Heart right ventricle (tissue), 16 donors: ENCODE results near the gene FEV. TPM values are rescaled to one million over a fixed set of nuclear protein-coding genes. Genes with fewer than 3 reads are reported as not detected.

ENCODE experiments used
- ATAC-seq, 8 donors: fragments of 200-7000 bp; cut with Tn5 transposase; one replicate each; pipeline ENCODE4 v1.9.1; 2020; ENCODE audit warnings: mild to moderate bottlenecking in 8 of 8, moderate library complexity in 8 of 8, moderate number of reproducible peaks in 1 of 8
- DNase-seq, 2 donors: peaks; one replicate each; pipeline ENCODE4 v3.0.0-alpha.2; 2020
- H3K27ac ChIP-seq, 10 donors: fragments of 200-600 bp; sonication (generic) in 2 of 10; one replicate each; pipeline versions ENCODE4 v1.5.0 to v1.8.0; 2020 to 2022; ENCODE audit warnings: mild to moderate bottlenecking in 3 of 10
- H3K27me3 ChIP-seq, 7 donors: fragments of 200-600 bp; one replicate each; pipeline ENCODE4 v1.8.0; 2021 to 2022; ENCODE audit warnings: mild to moderate bottlenecking in 2 of 7
- H3K36me3 ChIP-seq, 9 donors: fragments of 200-600 bp; sonication (generic) in 1 of 9; one replicate each; pipeline versions ENCODE4 v1.5.0 to v1.8.0; 2020 to 2022; ENCODE audit warnings: mild to moderate bottlenecking in 2 of 9
- H3K4me1 ChIP-seq, 9 donors: fragments of 200-600 bp; sonication (generic) in 1 of 9; one replicate each; pipeline versions ENCODE4 v1.5.0 to v1.8.0; 2020 to 2022; ENCODE audit warnings: mild to moderate bottlenecking in 4 of 9
- H3K4me3 ChIP-seq, 10 donors: fragments of 200-600 bp; sonication (generic) in 2 of 10; one replicate each; pipeline versions ENCODE4 v1.5.0 to v1.8.0; 2020 to 2022; ENCODE audit warnings: mild to moderate bottlenecking in 7 of 10, moderate library complexity in 2 of 10
- H3K9me3 ChIP-seq, 11 donors: fragments of 200-600 bp in 10 of 11; sonication (generic) in 2 of 11; one replicate each; pipeline versions ENCODE4 v1.5.0 to v1.8.0; 2013 to 2022; ENCODE audit warnings: mild to moderate bottlenecking in 2 of 11, control low read depth in 1 of 11, moderate library complexity in 1 of 11
- CTCF ChIP-seq, 9 donors: fragments of 200-600 bp; sonication (generic) in 2 of 9; IDR thresholded peaks; one replicate each; pipeline versions ENCODE4 v1.5.0 to v1.8.0; 2021 to 2022; ENCODE audit warnings: antibody characterized with exemption in 9 of 9, mild to moderate bottlenecking in 5 of 9, moderate library complexity in 1 of 9
- WGBS, 2 donors: extraction: QIAGEN DNeasy Blood & Tissue Kit; methylation state at CpG; one replicate each; pipeline ENCODE4 v1.1.7; 2013; ENCODE audit warnings: inconsistent platforms in 1 of 2; 5-methylcytosine and 5-hydroxymethylcytosine counted together
- intact Hi-C, 10 donors: fragments of 100-400 bp; cut with DNase I; formaldehyde crosslinking; loops; one replicate each; pipeline versions ENCODE4 v1.11.1 to v1.14.2; 2022
- polyA plus RNA-seq, 2 donors: library from polyadenylated mRNA; stranded (reverse); fragments of 200-250 nt; gene quantifications; one replicate each; pipeline ENCODE4 v1.2.3, GENCODE V29; 2013
- total RNA-seq, 10 donors: library from RNA; stranded (reverse); fragmentation: NEBNext Ultra II Directional in 3 of 10; extraction: Animal tissue kit (Norgen Biotek cat#: 25700) in 3 of 10; gene quantifications; one replicate each; pipeline versions ENCODE4 v1.2.1 to v1.2.4, GENCODE V29; 2021 to 2023
- donor health status: Arrhythmogenic right ventricular cardiomyopathy.
- donor health status: ischemic (EF 13 %, LVEDD 7.1; RV severe dilation, severe dysfunction).
- donor health status: healthy with polysubstance abuse.
- donor health status: DM: no; HTN: yes; CAD: no.
- donor health status: DM: no; HTN: no; CAD: no.
- donor health status: ischemic (EF 25% LVEDD 6.9; RV normal size, moderate dysfunction).
- donor health status: ischemic (EF 25% LVEDD 5.7; RV mildly dilated, moderate dysfunction).
- donor health status: healthy.
- donor health status: DM: yes; HTN: yes; CAD: no.
- donor health status: Ischemic cardiomyopathy.
- donor health status: ischemic (EF 35%, LVEDD 5.7; RV mildly dilated, moderate dysfunction).
- donor health status: nonischemic (EF 11% LVEDD 7.7; RV severe dilation, severe dysfunction).
- donor health status: DM: yes; HTN: yes; CAD: no.
- donor health status: PGD.
- donor health status: ischemic (EF 29% LVEDD 5.4; RV normal size, mild dysfunction).
- donor health status: nonischemic (EF 23%, LVEDD 6.1; RV moderate dilation, normal function).

The FEV gene
- total and polyA plus RNA-seq, 12 donors: not detected

- no peaks in the 10 kb centered on the region for H3K9me3 ChIP-seq
- H3K27ac ChIP-seq: no peak overlapping the region
- no peak for DNase-seq
- intact Hi-C loops: loop anchor here in 1 of 10 donors (10.0 kb wide), 1 partner anchor 156 kb away; no protein-coding TSS in a partner anchor
- peaks cover 18 to 34% (median 29%) of the 10 kb centered on the region in 9 donors for H3K4me1 ChIP-seq
- no peak for ATAC-seq
- no peak overlapping the region for H3K4me3 ChIP-seq
- 43% methylated on average over 10 of the region's 10 CpGs for WGBS, 2 donors
- no peak for TF ChIP-seq CTCF (IDR thresholded peaks at IDR 0.05)
- peaks cover 26 to 99% (median 94%) of the 10 kb centered on the region in 7 donors for H3K27me3 ChIP-seq
- H3K36me3 ChIP-seq: no peaks in the 10 kb centered on the region
Measured at GRCh38 chr2:218999021-218999880, 14.3 kb upstream of the FEV start.

DNA sequence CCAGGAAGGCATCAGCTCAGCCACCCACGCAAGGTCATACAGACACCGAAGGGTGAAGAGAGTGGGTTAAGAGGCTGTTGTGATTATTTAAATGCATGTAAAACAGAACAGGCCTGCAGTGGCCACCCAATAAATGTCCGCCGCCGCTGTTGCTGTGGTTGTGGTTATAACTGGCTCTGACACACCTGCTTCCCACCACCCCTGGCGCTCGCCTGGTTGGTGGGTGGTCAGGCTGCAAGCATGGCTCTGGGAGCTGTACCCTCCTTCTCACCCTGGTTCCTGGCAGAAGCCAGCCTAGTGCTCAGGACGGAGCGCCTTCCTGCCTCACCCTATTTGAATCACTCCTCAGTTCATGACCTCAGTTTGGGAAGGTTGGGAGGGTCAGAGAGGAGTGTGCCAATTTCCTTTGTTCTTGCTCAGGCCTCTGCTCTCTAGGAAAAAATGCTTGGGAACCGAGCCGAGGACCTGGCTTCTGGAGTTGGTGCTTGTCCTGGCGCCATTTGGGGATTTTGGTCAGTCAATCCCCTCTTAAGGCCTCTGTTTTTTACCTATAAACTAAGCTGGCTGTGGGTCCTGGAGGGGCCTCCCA is 13.5 kb upstream of the FEV start:
- intact Hi-C loops: loop anchor here in 1 of 10 donors (10.0 kb wide), 1 partner anchor 156 kb away; no protein-coding TSS in a partner anchor
- WGBS, 2 donors: 59 to 68% methylated on average over 12 of the region's 12 CpGs
- ATAC-seq: no peak
- Histone ChIP-seq H3K4me1 (peaks cover 24 to 42% (median 36%) of the 10 kb centered on the region in 9 donors), H3K27me3 (peaks cover 32 to 99% (median 94%) of the 10 kb centered on the region in 7 donors), H3K4me3 (no peak overlapping the region), H3K27ac (no peak overlapping the region), H3K9me3 (no peaks in the 10 kb centered on the region), H3K36me3 (no peaks in the 10 kb centered on the region)
- TF ChIP-seq CTCF (IDR thresholded peaks at IDR 0.05): no peak
- no peak for DNase-seq

- Histone ChIP-seq H3K4me1 (peaks cover 21 to 43% (median 38%) of the 10 kb centered on the region in 9 donors), H3K9me3 (no peaks in the 10 kb centered on the region), H3K4me3 (no peak overlapping the region), H3K27me3 (peaks cover 33 to 99% (median 94%) of the 10 kb centered on the region in 7 donors), H3K27ac (no peak overlapping the region), H3K36me3 (no peaks in the 10 kb centered on the region)
- DNase-seq (no peak), ATAC-seq (no peak)
- intact Hi-C loops: loop anchor here in 1 of 10 donors (10.0 kb wide), 1 partner anchor 157 kb away; no protein-coding TSS in a partner anchor
- WGBS, 2 donors: 26 to 32% methylated on average over 2 of the region's 2 CpGs
- no peak for TF ChIP-seq CTCF (IDR thresholded peaks at IDR 0.05)
Measured at GRCh38 chr2:218997731-218998130, 12.7 kb upstream of the FEV start.

GRCh38 chr2:218996937-218997336 is 12.0 kb upstream of the FEV start:
- 43 to 54% methylated on average over 4 of the region's 4 CpGs for WGBS, 2 donors
- H3K4me3 ChIP-seq: no peak overlapping the region
- DNase-seq: no peak
- H3K27ac ChIP-seq: no peak overlapping the region
- H3K27me3 ChIP-seq: peaks cover 28 to 99% (median 94%) of the 10 kb centered on the region in 7 donors
- no peaks in the 10 kb centered on the region for H3K9me3 ChIP-seq
- no peaks in the 10 kb centered on the region for H3K36me3 ChIP-seq
- no peak for TF ChIP-seq CTCF (IDR thresholded peaks at IDR 0.05)
- ATAC-seq: no peak
- peaks cover 13 to 40% (median 32%) of the 10 kb centered on the region in 9 donors for H3K4me1 ChIP-seq
- intact Hi-C loops: loop anchor here in 1 of 10 donors (10.0 kb wide), 1 partner anchor 158 kb away; no protein-coding TSS in a partner anchor
